ENCODE results near the gene APOB.

Gene APOB

GRCh38 chr2:21043744-21044532 lies at the start of gene APOB:
APOB (minus strand) TSS chr2:21044073; CDS start chr2:21043945, 128 bp downstream.
- no peak for DNase-seq

GRCh38 chr2:21092308-21092869 lies 48.5 kb upstream of the APOB start:
- DNase-seq, result no peak

GRCh38 chr2:21084401-21084800 lies 40.5 kb upstream of the APOB start:
- DNase-seq, result no peak

- no peak for DNase-seq
Observed at GRCh38 chr2:21083482-21083881, 39.6 kb upstream of the APOB start.

- no peak for DNase-seq
Observed at GRCh38 chr2:21078296-21078695, 34.4 kb upstream of the APOB start.

GRCh38 chr2:21072477-21073242 lies 28.8 kb upstream of the APOB start:
- no peak for DNase-seq

- DNase-seq, result no peak
Observed at GRCh38 chr2:21070341-21071257, 26.7 kb upstream of the APOB start.

- no peak for DNase-seq
Observed at GRCh38 chr2:21069746-21070340, 26.0 kb upstream of the APOB start.

GRCh38 chr2:21067859-21068537 lies 24.1 kb upstream of the APOB start:
- DNase-seq, result no peak

GRCh38 chr2:21067125-21067524 lies 23.3 kb upstream of the APOB start:
- DNase-seq, result no peak

- DNase-seq, result no peak
Observed at GRCh38 chr2:21059885-21060610, 16.2 kb upstream of the APOB start.

- DNase-seq, result no peak
Observed at GRCh38 chr2:21057097-21057496, 13.2 kb upstream of the APOB start.

GRCh38 chr2:21055879-21056790 lies 12.3 kb upstream of the APOB start:
- DNase-seq, result no peak

GRCh38 chr2:21055451-21055850 lies 11.6 kb upstream of the APOB start:
- no peak for DNase-seq

- no peak for DNase-seq
Observed at GRCh38 chr2:21054011-21054410, 10.1 kb upstream of the APOB start.

GRCh38 chr2:21052044-21052443 lies 8.2 kb upstream of the APOB start:
- no peak for DNase-seq

GRCh38 chr2:21050164-21050563 lies 6.3 kb upstream of the APOB start:
- DNase-seq, result no peak

GRCh38 chr2:21047141-21048009 lies 3.5 kb upstream of the APOB start:
- no peak for DNase-seq

- DNase-seq, result no peak
Observed at GRCh38 chr2:21046506-21046905, 2.6 kb upstream of the APOB start.

Data from activated CD8-positive, alpha-beta memory T cell treated with anti-CD3 and anti-CD28 coated beads for 24 hours (primary cell).